A673 (cell line): Measurements from ENCODE around the gene GPR137C. TPM values are rescaled to one million over a fixed set of nuclear protein-coding genes. Genes with fewer than 3 reads are reported as not detected.

ENCODE experiments used
- BruUV-seq: library from RNA; stranded (reverse); fragments of 400-500 nt; replicated peaks from 2 replicates; lab custom pipeline; 2021; lab: Mats Ljungman, UMichigan
- CTCF ChIA-PET: fragments of 300-600 bp; sonication (Branson Sonifier 250); formaldehyde crosslinking; loops from one replicate; lab custom pipeline; 2022; ENCODE audit warnings: antibody characterized with exemption; lab: Charles Lee
- POLR2A ChIA-PET: fragments of 300-600 bp; sonication (Branson Sonifier 250); formaldehyde crosslinking; loops from one replicate; lab custom pipeline; 2022; ENCODE audit warnings: antibody characterized with exemption; ENCODE audit not compliant: low non-redundant PET; lab: Charles Lee
- DNase-seq: peaks from one replicate; pipeline ENCODE4 v3.0.0-alpha.2; 2015; ENCODE audit warnings: low spot score
- H3K27ac ChIP-seq: fragments of 200-600 bp; sonication (generic); 2 replicates; pipeline ENCODE4 v1.5.1; 2016; ENCODE audit warnings: mixed run types, low read depth, mild to moderate bottlenecking, mixed read lengths, antibody characterized with exemption, low read length; ENCODE audit not compliant: poor library complexity, severe bottlenecking
- H3K27me3 ChIP-seq: fragments of 200-600 bp; sonication (generic); replicated peaks from 2 replicates; pipeline ENCODE4 v1.6.1; 2017; ENCODE audit warnings: mixed run types, low read depth, mild to moderate bottlenecking, mixed read lengths, antibody characterized with exemption, low read length; ENCODE audit not compliant: insufficient read depth, poor library complexity
- H3K36me3 ChIP-seq: fragments of 200-600 bp; sonication (generic); 2 replicates; pipeline ENCODE4 v1.6.1; 2016; ENCODE audit warnings: mixed run types, mild to moderate bottlenecking, mixed read lengths, antibody characterized with exemption, low read length; ENCODE audit not compliant: insufficient read depth, poor library complexity, severe bottlenecking
- H3K4me1 ChIP-seq: fragments of 200-600 bp; sonication (generic); 2 replicates; pipeline ENCODE4 v1.6.1; 2017; ENCODE audit warnings: mixed run types, mild to moderate bottlenecking, mixed read lengths, antibody characterized with exemption, low read length; ENCODE audit not compliant: insufficient read depth, poor library complexity, severe bottlenecking
- H3K4me3 ChIP-seq: fragments of 200-600 bp; sonication (generic); 2 replicates; pipeline ENCODE4 v1.5.1; 2016; ENCODE audit warnings: low read depth, mixed run types, mild to moderate bottlenecking, mixed read lengths, low read length; ENCODE audit not compliant: poor library complexity, severe bottlenecking
- H3K9me3 ChIP-seq: fragments of 200-600 bp; sonication (generic); 2 replicates; pipeline ENCODE4 v1.6.1; 2016; ENCODE audit warnings: mixed run types, low read depth, mild to moderate bottlenecking, mixed read lengths, antibody characterized with exemption, low read length; ENCODE audit not compliant: poor library complexity, severe bottlenecking
- CTCF ChIP-seq: fragments of 300-800, 200-600 bp; sonication (generic); conservative IDR thresholded peaks from 2 replicates; pipeline ENCODE4 v1.5.1; 2017; ENCODE audit warnings: low read depth, mild to moderate bottlenecking, antibody characterized with exemption, low read length, moderate library complexity, mixed read lengths
- EZH2 ChIP-seq: fragments of 200-600 bp; sonication (generic); IDR thresholded peaks from 2 replicates; pipeline ENCODE4 v1.6.1; 2017; ENCODE audit warnings: borderline replicate concordance, low read depth, mild to moderate bottlenecking, mixed read lengths, antibody characterized with exemption, low read length; ENCODE audit not compliant: poor library complexity, severe bottlenecking
- intact Hi-C: fragments of 100-400 bp; cut with micrococcal nuclease; formaldehyde crosslinking; loops from one replicate; pipeline ENCODE4 v1.10.0; 2022; ENCODE audit not compliant: unreplicated experiment
- total RNA-seq: library from RNA; stranded (reverse); gene quantifications from 2 replicates; pipeline ENCODE4 v1.2.3, GENCODE V29; 2021

GPR137C gene
- total RNA-seq, 1 experiment from 2014 or later, result 2.8 TPM

- no TSS peak for BruUV-seq
- no peak overlapping the region for H3K4me3 ChIP-seq
- no peaks in the 10 kb centered on the region for H3K4me1 ChIP-seq
- POLR2A ChIA-PET, result no interaction called here
- no peak for DNase-seq
- CTCF ChIA-PET, result no interaction called here
- TF ChIP-seq CTCF (no peak), EZH2 (no peak)
- no peaks in the 10 kb centered on the region for H3K36me3 ChIP-seq
- no peaks in the 10 kb centered on the region for H3K9me3 ChIP-seq
- no peaks in the 10 kb centered on the region for H3K27me3 ChIP-seq
- intact Hi-C loops, result no loop called here
- no peak overlapping the region for H3K27ac ChIP-seq
Observed at GRCh38 chr14:52619687-52620086, 67.1 kb downstream of the GPR137C start.

- no peak overlapping the region for H3K4me3 ChIP-seq
- intact Hi-C loops, result no loop called here
- TF ChIP-seq CTCF, result no peak
- no peak for TF ChIP-seq EZH2
- CTCF ChIA-PET, result no interaction called here
- POLR2A ChIA-PET, result no interaction called here
- BruUV-seq, result no TSS peak
- H3K27me3 ChIP-seq, result no peaks in the 10 kb centered on the region
- H3K27ac ChIP-seq, result no peak overlapping the region
- peaks cover 3% of the 10 kb centered on the region for H3K9me3 ChIP-seq
- DNase-seq, result no peak
- H3K36me3 ChIP-seq, result no peaks in the 10 kb centered on the region
- H3K4me1 ChIP-seq, result no peaks in the 10 kb centered on the region
Observed at GRCh38 chr14:52640137-52640536, 87.5 kb downstream of the GPR137C start.

GRCh38 chr14:52641745-52642144 is 89.1 kb downstream of the GPR137C start:
- H3K27ac ChIP-seq, result no peak overlapping the region
- ChIA-PET POLR2A (no interaction called here), CTCF (no interaction called here)
- intact Hi-C loops, result no loop called here
- TF ChIP-seq CTCF, result no peak
- TF ChIP-seq EZH2, result no peak
- no peaks in the 10 kb centered on the region for H3K27me3 ChIP-seq
- H3K9me3 ChIP-seq, result peaks cover 3% of the 10 kb centered on the region
- peaks cover 7% of the 10 kb centered on the region for H3K36me3 ChIP-seq
- no peak for DNase-seq
- no peaks in the 10 kb centered on the region for H3K4me1 ChIP-seq
- BruUV-seq, result no TSS peak
- no peak overlapping the region for H3K4me3 ChIP-seq
